HCT116 (cell line): ENCODE results near the gene KLK5. TPM values are rescaled to one million over a fixed set of nuclear protein-coding genes. Genes with fewer than 3 reads are reported as not detected.

Experiments used
- ATAC-seq: fragments of 200-7000 bp; cut with Tn5 transposase; 2 replicates; pipeline ENCODE4 v1.9.1; 2020; ENCODE audit warnings: mild to moderate bottlenecking, moderate library complexity
- BruUV-seq: library from RNA; stranded (reverse); fragments of 400-500 nt; replicated peaks from 2 replicates; lab custom pipeline; 2021; lab: Mats Ljungman, UMichigan
- CTCF ChIA-PET: fragments of 300-600 bp; sonication (Branson Sonifier 250); formaldehyde crosslinking; loops from one replicate; lab custom pipeline; 2021; ENCODE audit warnings: antibody characterized with exemption; lab: Charles Lee
- POLR2A ChIA-PET: fragments of 300-600, 350-600 bp; sonication (Branson Sonifier 250); formaldehyde crosslinking; loops from one replicate; lab custom pipeline; 2021; ENCODE audit warnings: antibody characterized with exemption; lab: Charles Lee
- RAD21 ChIA-PET, 2 experiments: fragments of 300-600 bp; sonication (Branson Sonifier 250); formaldehyde crosslinking; loops; one replicate each; lab custom pipeline; 2023; ENCODE audit warnings: low total read pairs in 2 of 2; ENCODE audit not compliant: uncharacterized antibody in 2 of 2, unreplicated experiment in 2 of 2, low non-redundant PET in 1 of 2; lab: Charles Lee
- DNase-seq: peaks from one replicate; pipeline ENCODE4 v3.0.0-alpha.2; 2010; ENCODE audit warnings: low read depth, low spot score
- H2AFZ ChIP-seq: fragments of 200-600 bp; shearing (Covaris generic), sonication (generic); 2 replicates; pipeline ENCODE4 v1.6.1; 2017; ENCODE audit warnings: low read depth, mixed run types, mixed read lengths, antibody characterized with exemption, low read length; ENCODE audit not compliant: poor library complexity, severe bottlenecking
- H3K27ac ChIP-seq: 2 replicates; pipeline ENCODE4 v1.5.1; 2012; ENCODE audit warnings: low read depth, low read length
- H3K27me3 ChIP-seq: fragments of 200-600 bp; sonication (generic); 2 replicates; pipeline ENCODE4 v1.6.1; 2016; ENCODE audit warnings: mixed run types, low read length, mixed read lengths; ENCODE audit not compliant: insufficient read depth
- H3K36me3 ChIP-seq, 2 experiments: fragments of 200-500 bp in 1 of 2; fragments of 200-600 bp in 1 of 2; sonication (Bioruptor generic) in 1 of 2; sonication (generic) in 1 of 2; 2 replicates each; pipeline versions ENCODE4 v1.5.1 to v1.6.1; 2014 to 2016; ENCODE audit warnings: low read length in 2 of 2, inconsistent platforms in 1 of 2, mixed read lengths in 1 of 2, mixed run types in 1 of 2; ENCODE audit not compliant: insufficient read depth in 2 of 2, control insufficient read depth in 1 of 2
- H3K4me1 ChIP-seq, 2 experiments: fragments of 200-600 bp in 1 of 2; sonication (generic) in 1 of 2; 2 replicates each; pipeline versions ENCODE4 v1.5.1 to v1.6.1; 2012 to 2017; ENCODE audit warnings: low read length in 2 of 2, inconsistent platforms in 1 of 2, mild to moderate bottlenecking in 1 of 2, mixed read lengths in 1 of 2, mixed run types in 1 of 2, moderate library complexity in 1 of 2; ENCODE audit not compliant: insufficient read depth in 2 of 2, control insufficient read depth in 1 of 2
- H3K4me2 ChIP-seq: fragments of 200-600 bp; sonication (generic); 2 replicates; pipeline ENCODE4 v1.6.1; 2017; ENCODE audit warnings: mixed run types, low read length, mixed read lengths
- H3K4me3 ChIP-seq, 2 experiments: fragments of 200-600 bp in 1 of 2; sonication (generic) in 1 of 2; replicated peaks in 1 of 2; 2 replicates each; pipeline ENCODE4 v1.5.1; 2011 to 2016; ENCODE audit warnings: low read length in 2 of 2, control low read depth in 1 of 2, low read depth in 1 of 2, mild to moderate bottlenecking in 1 of 2, mixed read lengths in 1 of 2, mixed run types in 1 of 2
- H3K79me2 ChIP-seq: fragments of 200-600 bp; sonication (generic); 2 replicates; pipeline ENCODE4 v1.6.1; 2017; ENCODE audit warnings: mild to moderate bottlenecking, mixed run types, low read length, moderate library complexity, mixed read lengths; ENCODE audit not compliant: insufficient read depth
- H3K9ac ChIP-seq: fragments of 200-600 bp; sonication (generic); 2 replicates; pipeline ENCODE4 v1.6.1; 2016; ENCODE audit warnings: low read length, mixed read lengths
- H3K9me2 ChIP-seq: fragments of 200-600 bp; sonication (generic), shearing (Covaris generic); 2 replicates; pipeline ENCODE4 v1.6.1; 2017; ENCODE audit warnings: mixed run types, mild to moderate bottlenecking, moderate library complexity; ENCODE audit not compliant: insufficient read depth
- H3K9me3 ChIP-seq, 2 experiments: fragments of 200-500 bp in 1 of 2; fragments of 200-600 bp in 1 of 2; sonication (Bioruptor generic) in 1 of 2; sonication (generic) in 1 of 2; 2 replicates each; pipeline ENCODE4 v1.6.1; 2014 to 2017; ENCODE audit warnings: low read length in 2 of 2, mixed read lengths in 2 of 2, inconsistent platforms in 1 of 2, low read depth in 1 of 2, mild to moderate bottlenecking in 1 of 2, mixed run types in 1 of 2, moderate library complexity in 1 of 2; ENCODE audit not compliant: control insufficient read depth in 1 of 2, insufficient read depth in 1 of 2
- H4K20me1 ChIP-seq: fragments of 200-600 bp; sonication (generic), shearing (Covaris generic); 2 replicates; pipeline ENCODE4 v1.6.1; 2017; ENCODE audit warnings: mixed run types, mild to moderate bottlenecking, moderate library complexity; ENCODE audit not compliant: insufficient read depth
- ATF3 ChIP-seq: IDR thresholded peaks from 2 replicates; pipeline ENCODE4 v1.6.1; 2012
- CBX3 ChIP-seq: IDR thresholded peaks from 2 replicates; pipeline ENCODE4 v1.6.1; 2012; ENCODE audit warnings: low read depth
- CEBPB ChIP-seq: IDR thresholded peaks from 2 replicates; pipeline ENCODE4 v1.6.1; 2012; ENCODE audit warnings: low read depth
- EGR1 ChIP-seq: IDR thresholded peaks from 2 replicates; pipeline ENCODE4 v1.6.1; 2012; ENCODE audit warnings: low read depth
- ELF1 ChIP-seq: IDR thresholded peaks from 2 replicates; pipeline ENCODE4 v1.6.1; 2012; ENCODE audit warnings: low read depth, borderline replicate concordance
- EZH2 ChIP-seq: fragments of 200-600 bp; sonication (generic); IDR thresholded peaks from 2 replicates; pipeline ENCODE4 v1.6.1; 2017; ENCODE audit warnings: antibody characterized with exemption, mixed run types
- FOSL1 ChIP-seq: IDR thresholded peaks from 2 replicates; pipeline ENCODE4 v1.6.1; 2012; ENCODE audit warnings: low read depth
- JUND ChIP-seq: IDR thresholded peaks from 2 replicates; pipeline ENCODE4 v1.6.1; 2012
- POLR2A ChIP-seq: IDR thresholded peaks from 2 replicates; pipeline ENCODE4 v1.7.0; 2011; ENCODE audit warnings: borderline replicate concordance; ENCODE audit not compliant: insufficient read depth, insufficient read length; ENCODE audit errors: extremely low read depth
- POLR2AphosphoS5 ChIP-seq: IDR thresholded peaks from 2 replicates; pipeline ENCODE4 v1.6.1; 2011; ENCODE audit warnings: mild to moderate bottlenecking, low read depth, low read length, moderate library complexity
- RAD21 ChIP-seq: IDR thresholded peaks from 2 replicates; pipeline ENCODE4 v1.6.1; 2012; ENCODE audit warnings: low read depth, mild to moderate bottlenecking
- SIN3A ChIP-seq: IDR thresholded peaks from 2 replicates; pipeline ENCODE4 v1.6.1; 2012; ENCODE audit warnings: low read depth
- SRF ChIP-seq: IDR thresholded peaks from 2 replicates; pipeline ENCODE4 v1.6.1; 2012; ENCODE audit warnings: low read depth
- TCF7L2 ChIP-seq: IDR thresholded peaks from 2 replicates; pipeline ENCODE4 v1.7.0; 2011; ENCODE audit warnings: borderline replicate concordance, inconsistent platforms; ENCODE audit not compliant: insufficient read depth, insufficient read length; ENCODE audit errors: extremely low read depth
- ZBTB33 ChIP-seq: IDR thresholded peaks from 2 replicates; pipeline ENCODE4 v1.6.1; 2011; ENCODE audit warnings: mild to moderate bottlenecking, low read length, moderate library complexity; ENCODE audit not compliant: insufficient replicate concordance; ENCODE audit errors: extremely low read depth
- ZFX ChIP-seq: fragments of 450-650 bp; IDR thresholded peaks from 2 replicates; pipeline ENCODE4 v1.6.1; 2017
- ZNF274 ChIP-seq: fragments of 200-500 bp; sonication (Bioruptor generic); IDR thresholded peaks from 2 replicates; pipeline ENCODE4 v1.6.1; 2014; ENCODE audit warnings: mild to moderate bottlenecking, low read depth, low read length, inconsistent platforms
- intact Hi-C: fragments of 100-400 bp; cut with micrococcal nuclease; formaldehyde crosslinking; loops from 2 replicates; pipeline ENCODE4 v1.10.0; 2022
- total RNA-seq: library from RNA; stranded (reverse); gene quantifications from one replicate; pipeline ENCODE4 v1.2.1, GENCODE V29; 2021; ENCODE audit not compliant: unreplicated experiment

KLK5 gene
- total RNA-seq, 1 experiment from 2014 or later, result 1.2 TPM

GRCh38 chr19:50926144-50926543 lies 26.7 kb downstream of the KLK5 start:
- no peak overlapping the region for H3K4me3 ChIP-seq
- no peaks in the 10 kb centered on the region for H4K20me1 ChIP-seq
- no peaks in the 10 kb centered on the region for H3K9me3 ChIP-seq
- H3K9ac ChIP-seq, result no peak overlapping the region
- no peak overlapping the region for H3K27ac ChIP-seq
- RAD21 ChIA-PET, result no interaction called here
- CTCF ChIA-PET, result interaction anchor here (2.1 kb wide), 1 partner anchor 91 kb away, joined by 7 read pairs; no protein-coding TSS in a partner anchor
- POLR2A ChIA-PET, result no interaction called here
- no peak for DNase-seq
- BruUV-seq, result no TSS peak
- no peak overlapping the region for H3K4me2 ChIP-seq
- no peaks in the 10 kb centered on the region for H3K36me3 ChIP-seq
- intact Hi-C loops, result no loop called here
- no peaks in the 10 kb centered on the region for H3K79me2 ChIP-seq
- H3K9me2 ChIP-seq, result no peaks in the 10 kb centered on the region
- peaks cover 26 to 34% of the 10 kb centered on the region in 2 experiments for H3K4me1 ChIP-seq
- H3K27me3 ChIP-seq, result no peaks in the 10 kb centered on the region
- H2AFZ ChIP-seq, result no peak overlapping the region
- no peak for ATAC-seq
- TF ChIP-seq CEBPB (no peak), ZNF274 (no peak), ZFX (no peak), SRF (no peak), ATF3 (no peak), POLR2AphosphoS5 (no peak), POLR2A (no peak), CBX3 (no peak), FOSL1 (no peak), ELF1 (no peak), JUND (no peak), TCF7L2 (no peak), RAD21 (no peak), EGR1 (no peak), ZBTB33 (no peak), EZH2 (no peak), SIN3A (no peak)
